Measurements from ENCODE around the gene CATSPER1.

- no peak for TF ChIP-seq CTCF (conservative IDR thresholded peaks at IDR 0.05; ENCODE audit: low read depth, low read length)
- no peak for TF ChIP-seq EZH2 (IDR thresholded peaks at IDR 0.05; ENCODE audit: low read length, unreplicated experiment)
- TF ChIP-seq EZH2phosphoT487 (IDR thresholded peaks at IDR 0.05; ENCODE audit: borderline replicate concordance, low read length): no peak
These were observed 38.3 kb upstream of the CATSPER1 start for GRCh38 chr11:66064571-66064970.
